IMR-90 (cell line): ENCODE measurements around the gene SNRNP70. TPM values are rescaled to one million over a fixed set of nuclear protein-coding genes. Genes with fewer than 3 reads are reported as not detected.

ENCODE experiments used
- ATAC-seq: fragments of 200-7000 bp; cut with Tn5 transposase; 2 replicates; pipeline ENCODE4 v1.9.1; 2020; ENCODE audit warnings: low read depth, mild to moderate bottlenecking, moderate library complexity
- BruUV-seq: library from RNA; stranded (reverse); fragments of 400-500 nt; replicated peaks from 2 replicates; lab custom pipeline; 2021; lab: Mats Ljungman, UMichigan
- CTCF ChIA-PET: fragments of 300-600 bp; formaldehyde crosslinking; extraction: SDS; loops from one replicate; lab custom pipeline; 2021; ENCODE audit warnings: antibody characterized with exemption; lab: Yijun Ruan, JAX
- POLR2A ChIA-PET: fragments of 300-600 bp; sonication (Branson Sonifier 250); formaldehyde crosslinking; loops from one replicate; lab custom pipeline; 2022; ENCODE audit warnings: antibody characterized with exemption; ENCODE audit not compliant: unreplicated experiment; lab: Charles Lee
- DNase-seq: peaks from one replicate; pipeline ENCODE4 v3.0.0; 2013
- H2AFZ ChIP-seq: replicated peaks from 2 replicates; pipeline ENCODE3; 2013; ENCODE audit warnings: low read length, mild to moderate bottlenecking; ENCODE audit not compliant: poor library complexity
- H2AK5ac ChIP-seq: 2 replicates; pipeline ENCODE4 v1.6.1; 2013; ENCODE audit warnings: low read depth, low read length, inconsistent platforms
- H2AK9ac ChIP-seq: replicated peaks from 2 replicates; pipeline ENCODE3; 2013; ENCODE audit warnings: mild to moderate bottlenecking, low read depth, low read length, moderate library complexity; ENCODE audit not compliant: poor library complexity
- H2BK120ac ChIP-seq: 2 replicates; pipeline ENCODE4 v1.6.1; 2013; ENCODE audit warnings: low read depth, low read length, inconsistent platforms
- H2BK15ac ChIP-seq: 3 replicates; pipeline ENCODE4 v1.6.1; 2013; ENCODE audit warnings: low read depth, low read length, inconsistent platforms
- H2BK20ac ChIP-seq: 2 replicates; pipeline ENCODE4 v1.6.1; 2013; ENCODE audit warnings: low read depth, mild to moderate bottlenecking, inconsistent platforms, low read length, moderate library complexity
- H2BK5ac ChIP-seq: 2 replicates; pipeline ENCODE4 v1.6.1; 2013; ENCODE audit warnings: mild to moderate bottlenecking, low read depth, low read length, inconsistent platforms; ENCODE audit not compliant: poor library complexity, severe bottlenecking
- H3K14ac ChIP-seq: replicated peaks from 2 replicates; pipeline ENCODE4 v1.6.1; 2013; ENCODE audit warnings: low read depth, low read length, inconsistent platforms
- H3K18ac ChIP-seq: 2 replicates; pipeline ENCODE4 v1.6.1; 2013; ENCODE audit warnings: low read depth, low read length, control low read depth
- H3K23ac ChIP-seq: 2 replicates; pipeline ENCODE4 v1.6.1; 2013; ENCODE audit warnings: low read depth, low read length, inconsistent platforms
- H3K27ac ChIP-seq: 2 replicates; pipeline ENCODE4 v1.5.1; 2013; ENCODE audit warnings: mild to moderate bottlenecking, control low read depth, low read length; ENCODE audit not compliant: insufficient read depth
- H3K27me3 ChIP-seq: 2 replicates; pipeline ENCODE4 v1.6.1; 2013; ENCODE audit warnings: low read length; ENCODE audit not compliant: control insufficient read depth, insufficient read depth
- H3K36me3 ChIP-seq: 2 replicates; pipeline ENCODE4 v1.6.1; 2013; ENCODE audit warnings: low read length, mixed read lengths; ENCODE audit not compliant: control insufficient read depth, insufficient read depth
- H3K4ac ChIP-seq: 2 replicates; pipeline ENCODE4 v1.6.1; 2013; ENCODE audit warnings: low read depth, low read length, inconsistent platforms
- H3K4me1 ChIP-seq: 2 replicates; pipeline ENCODE4 v1.6.1; 2013; ENCODE audit warnings: low read length, mixed read lengths; ENCODE audit not compliant: control insufficient read depth, insufficient read depth
- H3K4me2 ChIP-seq: 2 replicates; pipeline ENCODE4 v1.6.1; 2013; ENCODE audit warnings: low read depth, mild to moderate bottlenecking, control low read depth, low read length, moderate library complexity
- H3K4me3 ChIP-seq: 2 replicates; pipeline ENCODE4 v1.5.1; 2013; ENCODE audit warnings: low read depth, mild to moderate bottlenecking, control low read depth, low read length, moderate library complexity; ENCODE audit not compliant: insufficient read depth
- H3K56ac ChIP-seq: 2 replicates; pipeline ENCODE4 v1.6.1; 2013; ENCODE audit warnings: low read length, inconsistent platforms; ENCODE audit not compliant: insufficient read depth; ENCODE audit errors: extremely low read depth
- H3K79me1 ChIP-seq, 2 experiments: 2 replicates each; pipeline ENCODE4 v1.6.1; 2013; ENCODE audit warnings: low read length in 2 of 2, inconsistent platforms in 1 of 2, low read depth in 1 of 2
- H3K9ac ChIP-seq: 2 replicates; pipeline ENCODE4 v1.6.1; 2013; ENCODE audit warnings: low read depth, low read length, control low read depth
- H3K9me1 ChIP-seq: 2 replicates; pipeline ENCODE4 v1.6.1; 2013; ENCODE audit warnings: low read length, inconsistent platforms; ENCODE audit not compliant: insufficient read depth
- H3K9me3 ChIP-seq: 2 replicates; pipeline ENCODE4 v1.6.1; 2013; ENCODE audit warnings: low read length; ENCODE audit not compliant: control insufficient read depth, insufficient read depth
- H4K20me1 ChIP-seq: 2 replicates; pipeline ENCODE4 v1.6.1; 2013; ENCODE audit warnings: low read length, inconsistent platforms; ENCODE audit not compliant: insufficient read depth
- H4K5ac ChIP-seq: 2 replicates; pipeline ENCODE4 v1.6.1; 2013; ENCODE audit warnings: mild to moderate bottlenecking, low read depth, low read length, control low read depth
- H4K8ac ChIP-seq, 2 experiments: 2 replicates each; pipeline ENCODE4 v1.6.1; 2013; ENCODE audit warnings: low read depth in 2 of 2, low read length in 2 of 2, control low read depth in 1 of 2, inconsistent platforms in 1 of 2
- H4K91ac ChIP-seq: 2 replicates; pipeline ENCODE4 v1.6.1; 2013; ENCODE audit warnings: low read depth, low read length, inconsistent platforms; ENCODE audit not compliant: insufficient read depth
- BHLHE40 ChIP-seq: fragments of 150-350 bp; IDR thresholded peaks from 2 replicates; pipeline ENCODE4 v1.6.1; 2016; ENCODE audit warnings: mild to moderate bottlenecking, low read depth, low read length
- MAZ ChIP-seq: IDR thresholded peaks from 2 replicates; pipeline ENCODE4 v1.6.1; 2012; ENCODE audit warnings: low read depth, mild to moderate bottlenecking, low read length, improper control_type of control experiment, moderate library complexity, borderline replicate concordance
- MXI1 ChIP-seq: IDR thresholded peaks from 2 replicates; pipeline ENCODE4 v1.6.1; 2012; ENCODE audit warnings: low read depth, mild to moderate bottlenecking, low read length, moderate library complexity, borderline replicate concordance
- POLR2A ChIP-seq: IDR thresholded peaks from 2 replicates; pipeline ENCODE4 v1.6.1; 2012; ENCODE audit warnings: mild to moderate bottlenecking, low read depth, low read length
- RFX5 ChIP-seq: IDR thresholded peaks from 2 replicates; pipeline ENCODE4 v1.8.0; 2012; ENCODE audit warnings: low read depth, mild to moderate bottlenecking, low read length, moderate library complexity
- WGBS, 2 experiments: methylation state at CpG; one replicate each; pipeline versions ENCODE4 v1.1.5 to v1.1.7; 2013; ENCODE audit warnings: missing lambda C conversion rate in 2 of 2; ENCODE audit not compliant: insufficient read length in 1 of 2; ENCODE audit errors: extremely low coverage in 2 of 2; 5-methylcytosine and 5-hydroxymethylcytosine counted together
- dilution Hi-C: fragments of 300-500 bp; cut with HindIII; formaldehyde crosslinking; loops from one replicate; pipeline ENCODE4 v1.14.3; 2018; ENCODE audit warnings: low sequenced_read_pairs; ENCODE audit not compliant: unreplicated experiment
- in situ Hi-C: fragments of 300-500 bp; cut with MboI; formaldehyde crosslinking; loops from 3 replicates; pipeline ENCODE4 v1.14.3; 2019; ENCODE audit warnings: low sequenced_read_pairs, inconsistent platforms, mixed read lengths
- intact Hi-C: fragments of 100-400 bp; cut with micrococcal nuclease; formaldehyde crosslinking; loops from 2 replicates; pipeline ENCODE4 v1.10.0; 2022
- polyA plus RNA-seq, 3 experiments: library from polyadenylated mRNA; depleted of rRNA; stranded (reverse); fragments of >200 nt; gene quantifications; 2 replicates each; pipeline ENCODE4 v1.2.3, GENCODE V29; 2012; ENCODE audit warnings: low replicate concordance in 1 of 3
- total RNA-seq: library from RNA; depleted of rRNA; stranded (reverse); fragments of >200 nt; gene quantifications from 2 replicates; pipeline ENCODE4 v1.2.3, GENCODE V29; 2012
- TF ChIP-seq, protein P1 (sequence below): conservative IDR thresholded peaks from 2 replicates; pipeline ENCODE4 v1.5.1; 2012; ENCODE audit warnings: mild to moderate bottlenecking, low read depth, low read length, improper control_type of control experiment

SNRNP70 gene
- total and polyA plus RNA-seq, 2 of the 4 experiments (the other 2 are of a cell fraction), result 72.8 to 200 TPM

- no peak overlapping the region for H2BK15ac ChIP-seq
- no TSS peak for BruUV-seq
- H2BK5ac ChIP-seq, result no peak overlapping the region
- H2AK9ac ChIP-seq, result no peak overlapping the region
- H3K9me3 ChIP-seq, result no peaks in the 10 kb centered on the region
- CTCF ChIA-PET, result no interaction called here
- no peaks in the 10 kb centered on the region for H3K27me3 ChIP-seq
- in situ Hi-C loops, result no loop called here
- peaks cover 34 to 63% of the 10 kb centered on the region in 2 experiments for H3K79me1 ChIP-seq
- no peak overlapping the region for H4K91ac ChIP-seq
- H2BK120ac ChIP-seq, result no peak overlapping the region
- no peak overlapping the region for H3K56ac ChIP-seq
- peaks cover 65% of the 10 kb centered on the region for H3K36me3 ChIP-seq
- H2AK5ac ChIP-seq, result no peak overlapping the region
- H4K5ac ChIP-seq, result no peak overlapping the region
- no peak overlapping the region for H3K18ac ChIP-seq
- no peak overlapping the region for H4K8ac ChIP-seq
- POLR2A ChIA-PET, result no interaction called here
- H3K14ac ChIP-seq, result no peak overlapping the region
- H2AFZ ChIP-seq, result no peak overlapping the region
- DNase-seq (no peak), ATAC-seq (no peak)
- H3K23ac ChIP-seq, result no peak overlapping the region
- dilution Hi-C loops, result no loop called here
- intact Hi-C loops, result no loop called here
- H3K4me1 ChIP-seq, result peaks cover 3% of the 10 kb centered on the region
- no peak overlapping the region for H3K27ac ChIP-seq
- no peak overlapping the region for H3K4me3 ChIP-seq
- H3K9me1 ChIP-seq, result no peaks in the 10 kb centered on the region
- peaks cover 77% of the 10 kb centered on the region for H4K20me1 ChIP-seq
- no peak overlapping the region for H2BK20ac ChIP-seq
- TF ChIP-seq BHLHE40, result no peak
- TF ChIP-seq, protein P1, sequence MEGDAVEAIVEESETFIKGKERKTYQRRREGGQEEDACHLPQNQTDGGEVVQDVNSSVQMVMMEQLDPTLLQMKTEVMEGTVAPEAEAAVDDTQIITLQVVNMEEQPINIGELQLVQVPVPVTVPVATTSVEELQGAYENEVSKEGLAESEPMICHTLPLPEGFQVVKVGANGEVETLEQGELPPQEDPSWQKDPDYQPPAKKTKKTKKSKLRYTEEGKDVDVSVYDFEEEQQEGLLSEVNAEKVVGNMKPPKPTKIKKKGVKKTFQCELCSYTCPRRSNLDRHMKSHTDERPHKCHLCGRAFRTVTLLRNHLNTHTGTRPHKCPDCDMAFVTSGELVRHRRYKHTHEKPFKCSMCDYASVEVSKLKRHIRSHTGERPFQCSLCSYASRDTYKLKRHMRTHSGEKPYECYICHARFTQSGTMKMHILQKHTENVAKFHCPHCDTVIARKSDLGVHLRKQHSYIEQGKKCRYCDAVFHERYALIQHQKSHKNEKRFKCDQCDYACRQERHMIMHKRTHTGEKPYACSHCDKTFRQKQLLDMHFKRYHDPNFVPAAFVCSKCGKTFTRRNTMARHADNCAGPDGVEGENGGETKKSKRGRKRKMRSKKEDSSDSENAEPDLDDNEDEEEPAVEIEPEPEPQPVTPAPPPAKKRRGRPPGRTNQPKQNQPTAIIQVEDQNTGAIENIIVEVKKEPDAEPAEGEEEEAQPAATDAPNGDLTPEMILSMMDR, result no peak
- no peak for TF ChIP-seq MAZ
- TF ChIP-seq RFX5, result no peak
- TF ChIP-seq POLR2A, result no peak
- TF ChIP-seq MXI1, result no peak
- WGBS, 2 experiments, result 100% methylated on average over 8 of the region's 17 CpGs; no CpG with 5 or more reads in 1 of the 2 experiments
- H3K4me2 ChIP-seq, result no peak overlapping the region
- H3K9ac ChIP-seq, result no peak overlapping the region
- H3K4ac ChIP-seq, result no peak overlapping the region
Measured at GRCh38 chr19:49091391-49092038, 6.3 kb downstream of the SNRNP70 start.
